Medulla oblongata (tissue), 1 donor: ENCODE data around the gene C4B.
A peak's percentile ranks its signal among the peaks of the same experiment; 100 is the strongest.
"Not testable (repeated sequence)": the region's sequence is repeated elsewhere in the genome, so short reads cannot be mapped to it uniquely, and the experiment has no call there.

Source experiments
- DNase-seq: peaks from one replicate; pipeline ENCODE4 v3.0.0-alpha.2; 2015; ENCODE audit errors: extremely low spot score

Gene C4B

DNA sequence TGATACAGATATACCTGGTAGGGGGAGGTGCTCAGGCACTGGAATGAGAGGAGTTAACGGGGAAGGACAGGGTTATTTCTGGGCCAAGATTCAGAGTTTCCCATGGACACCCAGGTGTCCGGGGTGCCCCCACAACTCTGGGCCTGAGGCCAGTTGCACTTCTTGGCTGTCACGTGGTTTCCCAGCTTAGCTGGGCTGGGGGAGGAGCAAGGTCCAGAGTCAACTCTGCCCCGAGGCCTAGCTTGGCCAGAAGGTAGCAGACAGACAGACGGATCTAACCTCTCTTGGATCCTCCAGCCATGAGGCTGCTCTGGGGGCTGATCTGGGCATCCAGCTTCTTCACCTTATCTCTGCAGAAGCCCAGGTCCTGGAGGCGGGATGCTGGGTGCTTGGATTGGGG, at the start of gene C4B:
C4B (plus strand) TSS at position 249 of the 400 bp plus-strand sequence; CDS start at position 300, 51 bp downstream.
- DNase-seq, result not testable (repeated sequence)

DNA sequence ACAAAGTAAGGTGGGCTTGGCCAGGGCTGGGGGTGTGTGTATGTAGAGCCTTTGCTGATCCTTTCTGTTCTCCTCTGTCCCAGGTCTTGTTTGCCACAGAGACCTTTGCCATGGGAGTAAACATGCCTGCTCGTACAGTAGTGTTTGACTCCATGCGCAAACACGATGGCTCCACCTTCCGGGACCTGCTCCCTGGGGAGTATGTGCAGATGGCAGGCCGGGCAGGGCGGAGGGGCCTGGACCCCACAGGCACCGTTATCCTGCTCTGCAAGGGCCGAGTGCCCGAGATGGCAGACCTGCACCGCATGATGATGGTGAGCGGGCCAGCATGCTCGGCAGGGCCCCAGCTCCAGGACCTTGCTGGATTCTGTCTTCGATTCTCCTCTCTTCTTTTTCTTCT, 48.9 kb upstream of the C4B start:
- no peak for DNase-seq

DNA sequence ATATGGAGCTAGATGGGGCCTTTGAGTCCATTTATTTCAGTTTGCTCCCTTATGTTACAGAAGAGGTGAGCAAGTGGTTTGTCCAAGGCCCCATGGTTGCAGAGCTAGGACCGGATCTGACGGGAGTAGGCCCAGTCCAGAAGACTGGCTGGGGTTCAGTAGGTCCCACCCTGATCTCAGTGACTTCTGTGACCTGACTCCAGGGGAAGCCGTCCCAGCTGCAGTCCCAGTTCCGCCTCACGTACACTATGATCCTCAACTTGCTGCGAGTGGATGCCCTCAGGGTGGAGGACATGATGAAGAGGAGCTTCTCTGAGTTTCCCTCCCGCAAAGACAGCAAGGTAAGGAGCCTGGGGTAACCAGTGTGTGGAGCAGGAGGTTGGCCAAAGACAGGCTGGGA, 48.1 kb upstream of the C4B start:
- DNase-seq, result no peak

DNA sequence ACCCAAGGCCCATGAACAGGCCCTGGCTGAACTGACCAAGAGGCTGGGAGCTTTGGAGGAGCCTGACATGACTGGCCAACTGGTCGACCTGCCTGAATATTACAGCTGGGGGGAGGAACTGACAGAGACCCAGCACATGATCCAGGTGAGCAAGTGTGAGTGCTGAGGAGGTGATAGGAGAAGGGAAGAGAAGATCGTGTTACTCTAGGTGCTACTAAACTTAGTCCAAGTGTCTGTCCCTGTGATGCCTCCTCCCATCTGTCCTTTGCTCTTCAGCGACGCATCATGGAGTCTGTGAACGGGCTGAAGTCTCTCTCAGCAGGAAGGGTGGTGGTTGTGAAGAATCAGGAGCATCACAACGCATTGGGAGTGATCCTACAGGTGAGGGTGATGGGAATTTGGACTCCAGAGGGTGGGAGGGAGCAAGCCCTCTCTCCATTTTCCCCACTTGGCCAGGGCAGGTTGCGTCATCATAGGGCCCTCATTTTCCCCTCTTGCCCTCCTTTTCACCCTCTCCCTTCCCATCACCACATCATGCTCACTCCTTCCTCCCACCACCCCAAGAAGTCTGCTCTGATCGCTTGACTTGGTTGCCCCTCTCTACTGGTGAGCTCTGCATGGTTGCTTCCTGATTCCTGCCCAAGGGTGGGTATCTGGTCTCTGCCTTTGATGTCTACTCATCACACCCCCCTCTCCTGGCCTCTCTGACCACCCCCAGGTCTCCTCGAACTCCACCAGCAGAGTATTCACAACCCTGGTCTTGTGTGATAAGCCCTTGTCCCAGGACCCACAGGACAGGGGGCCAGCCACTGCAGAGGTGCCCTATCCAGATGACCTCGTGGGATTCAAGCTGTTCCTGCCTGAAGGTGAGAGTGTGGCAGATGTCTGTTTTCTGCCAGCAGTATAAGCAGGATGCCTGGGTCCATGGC, 47.3 kb upstream of the C4B start:
- no peak for DNase-seq

DNA sequence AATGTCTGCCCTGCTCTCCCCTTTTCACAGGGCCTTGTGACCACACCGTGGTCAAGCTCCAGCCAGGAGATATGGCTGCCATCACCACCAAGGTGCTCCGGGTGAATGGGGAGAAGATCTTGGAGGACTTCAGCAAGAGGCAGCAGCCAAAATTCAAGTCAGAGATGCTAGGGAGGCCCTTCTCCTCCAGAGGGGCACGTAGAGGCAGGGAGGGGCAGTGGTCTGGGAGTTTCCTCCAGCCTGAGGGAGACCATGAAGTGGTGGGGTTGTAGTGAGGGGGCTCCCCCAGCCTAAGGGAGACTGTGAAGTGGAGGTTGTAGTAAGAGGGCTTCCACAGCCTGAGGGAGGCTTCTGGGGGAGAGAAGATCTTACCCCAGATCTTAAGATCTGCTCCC, 46.7 kb upstream of the C4B start:
- DNase-seq, result no peak

DNA sequence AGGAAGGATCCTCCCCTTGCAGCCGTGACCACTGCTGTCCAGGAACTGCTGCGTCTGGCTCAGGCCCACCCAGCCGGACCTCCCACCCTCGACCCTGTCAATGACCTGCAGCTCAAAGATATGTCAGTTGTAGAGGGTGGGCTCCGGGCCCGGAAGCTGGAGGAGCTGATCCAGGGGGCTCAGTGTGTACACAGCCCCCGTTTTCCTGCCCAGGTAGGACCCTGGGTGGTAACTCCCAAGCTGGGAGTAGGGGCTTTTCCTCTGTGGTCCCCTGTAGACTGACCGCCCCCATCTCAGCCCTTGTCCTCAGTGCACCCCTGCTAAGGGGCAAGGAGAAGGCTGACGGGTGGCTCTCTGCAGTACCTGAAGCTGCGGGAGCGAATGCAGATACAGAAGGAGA, 46.3 kb upstream of the C4B start:
- DNase-seq, result no peak

DNA sequence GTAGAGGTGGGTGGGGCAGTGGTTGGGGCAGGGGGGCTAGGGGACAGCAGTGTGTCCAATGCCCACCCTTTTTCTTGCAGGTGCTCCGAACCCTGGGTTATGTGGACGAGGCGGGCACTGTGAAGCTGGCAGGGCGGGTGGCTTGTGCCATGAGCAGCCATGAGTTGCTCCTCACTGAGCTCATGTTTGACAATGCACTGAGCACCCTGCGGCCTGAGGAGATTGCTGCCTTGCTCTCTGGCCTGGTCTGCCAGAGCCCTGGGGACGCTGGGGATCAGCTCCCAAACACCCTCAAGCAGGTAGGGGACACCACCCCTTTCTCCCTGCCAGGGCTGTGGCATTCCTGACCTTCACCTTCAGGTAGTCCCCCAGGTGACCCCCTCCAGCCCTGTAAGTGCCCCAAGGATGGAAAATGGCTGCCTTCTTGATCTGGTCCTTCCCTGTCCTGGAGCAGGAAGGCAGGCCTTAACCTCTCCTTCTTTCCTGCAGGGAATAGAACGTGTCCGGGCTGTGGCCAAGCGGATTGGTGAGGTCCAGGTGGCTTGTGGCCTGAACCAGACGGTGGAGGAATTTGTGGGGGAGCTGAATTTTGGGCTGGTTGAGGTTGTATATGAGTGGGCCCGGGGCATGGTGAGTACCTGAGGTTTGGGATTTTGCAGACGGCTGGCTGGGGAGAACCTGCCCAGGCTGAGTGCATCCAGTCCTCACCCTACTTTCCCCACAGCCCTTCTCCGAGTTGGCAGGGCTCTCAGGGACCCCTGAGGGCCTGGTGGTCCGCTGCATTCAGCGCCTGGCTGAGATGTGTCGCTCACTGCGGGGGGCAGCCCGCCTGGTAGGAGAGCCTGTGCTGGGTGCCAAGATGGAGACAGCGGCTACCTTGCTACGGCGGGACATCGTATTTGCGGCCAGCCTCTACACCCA, 45.5 kb upstream of the C4B start:
- no peak for DNase-seq

DNA sequence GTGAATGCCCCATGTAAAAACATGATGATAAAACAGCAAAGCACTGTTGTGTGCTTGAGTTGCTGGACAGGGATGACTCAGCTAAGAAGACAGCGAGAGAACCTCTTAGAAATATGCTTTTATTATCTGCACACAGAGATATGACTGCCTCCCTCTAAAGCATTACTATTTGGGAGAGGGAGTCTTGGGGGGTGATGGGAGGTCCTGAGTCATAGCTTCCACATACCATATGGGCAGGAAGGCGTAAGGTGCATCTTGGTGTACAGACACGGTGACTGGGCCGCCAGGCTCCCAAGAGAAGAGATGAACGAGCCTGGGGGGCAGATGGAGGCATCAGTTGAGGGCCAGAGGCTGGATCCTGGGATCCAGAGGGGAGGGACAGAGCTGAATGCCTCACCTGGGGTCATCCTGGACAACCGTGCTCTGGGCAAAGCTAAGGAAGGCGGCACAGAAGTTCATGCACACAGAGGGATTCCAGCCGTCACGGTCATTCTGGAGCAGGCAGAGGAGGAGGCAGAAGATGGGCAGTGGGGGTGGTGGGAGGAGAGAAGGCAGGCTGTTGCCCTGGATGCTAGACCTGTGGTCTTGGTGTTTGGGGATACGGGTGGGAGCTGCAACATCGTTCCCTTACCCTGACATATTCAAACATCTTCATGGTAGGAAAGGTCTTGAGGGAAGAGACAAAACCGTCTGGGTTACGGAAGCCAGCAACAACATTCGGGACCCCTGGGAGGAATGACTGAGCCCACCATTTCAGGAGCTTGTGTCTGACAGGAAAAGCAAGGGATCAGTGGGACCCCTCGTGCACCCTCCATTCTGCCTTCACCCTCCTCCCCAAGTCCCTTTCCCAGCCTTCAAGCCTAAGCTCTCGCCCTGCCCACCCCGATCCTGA, 44.6 kb upstream of the C4B start:
- no peak for DNase-seq

DNA sequence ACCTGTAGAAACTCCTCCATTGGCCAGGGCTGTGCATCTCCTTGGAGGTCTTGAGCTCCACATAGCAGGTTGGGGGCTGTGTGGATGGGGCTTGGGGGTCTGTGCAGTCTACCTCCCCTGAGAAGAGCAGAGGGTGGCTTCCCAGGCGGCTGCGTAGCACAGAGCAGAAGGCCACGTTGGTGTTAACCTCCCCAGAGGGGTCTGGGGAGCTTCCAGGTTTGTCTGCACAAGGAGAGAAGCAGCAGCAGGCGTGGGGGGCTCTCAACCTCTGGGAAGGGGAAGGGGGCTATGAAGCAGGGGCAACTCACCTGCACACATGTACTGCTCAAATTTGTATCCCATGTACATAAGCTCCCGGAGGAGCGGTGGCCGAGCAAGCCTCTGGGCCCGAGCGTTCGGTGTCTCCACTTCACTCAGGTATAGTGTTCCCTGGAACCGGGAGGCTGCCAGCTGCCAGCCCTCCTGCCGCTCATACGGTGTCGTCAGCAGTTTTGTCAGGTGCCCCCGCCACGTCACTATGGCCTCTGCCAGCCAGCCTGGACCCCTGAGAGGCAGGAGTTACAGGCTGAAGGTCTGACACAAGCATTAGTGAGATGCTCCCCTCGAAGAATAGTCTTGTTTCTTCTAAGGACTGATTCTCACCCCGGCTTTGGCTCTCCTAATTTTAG, 43.9 kb upstream of the C4B start:
- no peak for DNase-seq

DNA sequence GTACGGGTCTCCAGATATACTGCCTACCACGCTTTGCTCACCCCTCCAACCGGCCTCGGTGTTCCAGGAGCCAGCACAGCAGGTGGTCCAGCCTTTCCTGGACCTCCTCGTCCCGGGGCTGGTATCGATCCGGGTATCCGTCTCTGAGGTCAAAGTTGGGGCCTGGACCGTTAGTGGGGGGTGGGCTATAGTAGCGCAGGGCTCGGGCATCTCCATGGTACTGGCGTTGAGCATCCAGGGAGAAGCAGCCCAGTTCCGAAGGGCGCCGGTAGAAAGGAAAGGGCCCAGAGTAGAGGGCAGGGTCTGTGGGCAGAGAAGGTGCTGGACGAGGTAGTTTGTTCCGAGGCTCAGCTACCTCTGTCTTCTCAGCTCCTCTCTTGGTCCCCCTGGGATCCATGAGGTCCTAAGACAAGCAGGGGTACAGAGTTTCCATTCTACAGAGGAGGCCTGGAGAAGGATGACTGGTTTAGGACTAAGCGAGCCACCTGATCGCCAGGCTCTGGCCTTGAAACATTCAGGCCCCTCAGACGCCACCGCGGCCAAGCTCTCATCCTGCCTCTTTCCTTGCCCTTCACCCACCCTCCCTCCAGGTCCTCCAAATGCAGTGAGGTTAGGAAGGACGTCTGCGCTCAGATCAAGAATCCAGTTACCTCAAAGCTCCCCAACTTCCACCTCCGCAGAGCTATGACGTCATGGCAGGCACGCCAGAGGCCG, 43.2 kb upstream of the C4B start:
- no peak for DNase-seq

DNA sequence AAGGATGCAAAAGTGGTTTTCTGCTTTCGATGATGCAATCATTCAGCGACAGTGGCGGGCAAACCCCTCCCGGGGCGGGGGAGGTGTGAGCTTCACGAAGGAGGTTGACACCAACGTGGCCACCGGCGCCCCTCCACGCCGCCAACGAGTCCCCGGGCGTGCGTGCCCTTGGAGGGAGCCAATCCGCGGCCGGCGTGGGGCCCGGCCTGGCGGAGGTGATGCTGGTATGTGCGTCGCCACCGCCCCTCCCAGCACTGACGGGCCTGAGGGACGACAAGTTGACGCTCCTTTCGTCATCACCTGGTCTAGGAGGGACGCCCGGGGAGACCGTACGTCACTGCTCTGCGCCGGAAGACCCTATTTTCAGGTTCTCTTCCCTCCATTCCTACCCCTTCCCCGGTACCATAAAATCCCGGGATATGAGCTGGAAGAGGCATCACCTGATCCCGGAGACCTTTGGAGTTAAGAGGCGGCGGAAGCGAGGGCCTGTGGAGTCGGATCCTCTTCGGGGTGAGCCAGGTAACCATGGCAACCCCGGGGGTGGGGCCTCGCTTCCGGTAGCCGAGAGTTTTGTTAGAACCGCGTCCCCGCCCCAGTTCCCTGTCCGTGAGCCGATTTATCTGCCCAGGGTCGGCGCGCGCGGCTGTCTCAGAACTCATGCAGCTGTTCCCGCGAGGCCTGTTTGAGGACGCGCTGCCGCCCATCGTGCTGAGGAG, 42.4 kb upstream of the C4B start, which contains the start of gene DXO:
DXO (minus strand) TSS at position 146 of the 716 bp plus-strand sequence. CDS start 463 bp downstream, outside the sequence.
- DNase-seq, result peak; percentile 97

DNA sequence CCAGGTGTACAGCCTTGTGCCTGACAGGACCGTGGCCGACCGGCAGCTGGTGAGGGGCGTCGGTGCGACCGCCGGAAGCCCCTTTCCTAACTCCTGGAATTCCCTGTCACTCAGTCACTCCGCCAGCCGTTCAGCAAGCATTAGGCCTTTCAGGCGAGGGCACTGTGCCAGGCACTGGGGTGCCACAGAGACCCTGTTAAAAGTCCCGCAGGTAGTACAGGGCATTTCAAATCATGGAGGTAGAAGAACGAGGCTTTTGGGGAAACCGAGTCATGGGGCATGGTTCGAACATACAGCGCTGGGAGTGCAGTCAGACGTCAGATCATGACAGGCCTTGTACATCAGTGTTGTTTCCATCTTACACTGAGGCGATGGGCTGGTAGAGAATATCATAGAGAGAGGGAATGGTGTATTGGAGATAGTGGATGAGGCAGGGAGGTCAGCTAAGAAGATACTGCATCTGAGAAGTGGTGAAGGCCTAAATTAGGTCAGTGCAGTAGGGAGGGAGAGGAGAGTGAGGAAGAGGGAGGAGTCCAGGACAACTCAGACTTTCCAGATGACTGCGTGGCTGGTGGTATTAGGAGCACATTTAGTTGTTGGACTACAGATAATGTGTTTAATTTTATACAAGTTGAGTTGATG, 41.8 kb upstream of the C4B start:
- DNase-seq, result peak; percentile 22

DNA sequence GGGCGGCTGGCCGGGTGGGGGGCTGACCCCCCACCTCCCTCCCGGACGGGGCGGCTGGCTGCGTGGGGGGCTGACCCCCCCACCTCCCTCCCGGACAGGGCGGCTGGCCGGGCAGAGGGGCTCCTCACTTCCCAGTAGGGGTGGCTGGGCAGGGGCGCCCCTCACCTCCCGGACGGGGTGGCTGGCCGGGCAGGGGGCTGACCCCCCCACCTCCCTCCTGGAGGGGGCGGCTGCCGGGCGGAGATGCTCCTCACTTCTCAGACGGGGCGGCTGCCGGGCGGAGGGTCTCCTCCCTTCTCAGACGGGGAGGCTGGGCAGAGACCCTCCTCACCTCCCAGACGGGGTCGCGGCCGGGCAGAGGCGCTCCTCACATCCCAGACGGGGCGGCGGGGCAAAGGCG, 38.5 kb upstream of the C4B start:
- not testable (repeated sequence) for DNase-seq

DNA sequence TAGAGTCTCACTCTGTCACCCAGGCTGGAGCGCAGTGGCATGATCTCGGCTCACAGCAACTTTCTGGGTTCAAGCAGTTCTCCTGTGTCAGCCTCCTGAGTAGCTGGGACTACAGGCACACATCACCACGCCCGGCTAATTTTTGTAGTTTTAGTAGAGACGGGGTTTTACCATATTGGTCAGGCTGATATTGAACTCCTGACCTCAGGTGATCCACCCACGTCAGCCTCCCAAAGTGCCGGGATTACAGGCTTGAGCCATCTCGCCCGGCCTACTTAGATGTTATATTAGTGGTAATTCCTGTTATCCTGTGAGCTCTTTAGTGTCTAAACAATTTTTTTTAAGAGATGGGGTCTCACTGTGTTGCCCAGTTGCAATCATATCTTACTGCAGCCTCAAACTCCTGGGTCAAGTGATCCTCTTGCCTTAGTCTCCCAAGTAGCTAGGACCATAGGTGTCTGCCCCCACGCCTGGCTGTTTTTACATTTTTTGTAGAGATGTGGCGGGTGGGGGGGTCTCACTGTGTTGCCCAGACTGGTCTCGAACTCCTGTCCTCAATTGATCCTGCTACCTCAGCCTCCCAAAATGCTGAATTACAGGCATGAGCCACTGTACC, 36.7 kb upstream of the C4B start:
- DNase-seq, result no peak

DNA sequence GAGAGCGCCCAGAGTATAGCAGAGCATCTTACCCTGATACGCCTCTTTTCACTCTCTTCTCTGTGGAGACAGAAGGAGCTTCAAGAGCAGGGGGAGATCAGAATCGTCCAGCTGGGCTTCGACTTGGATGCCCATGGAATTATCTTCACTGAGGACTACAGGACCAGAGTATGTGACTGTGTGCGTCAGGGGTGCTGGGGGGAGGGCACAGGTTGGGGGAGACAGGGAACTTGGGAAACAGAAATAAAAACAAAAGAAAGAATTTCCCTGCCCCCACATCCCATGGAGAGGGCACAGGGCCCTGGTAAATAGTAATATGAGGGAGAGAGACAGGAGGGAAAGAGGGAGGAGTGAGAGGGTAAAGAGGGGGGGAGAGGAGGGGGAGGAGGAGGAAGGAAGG, 35.8 kb upstream of the C4B start:
- no peak for DNase-seq

DNA sequence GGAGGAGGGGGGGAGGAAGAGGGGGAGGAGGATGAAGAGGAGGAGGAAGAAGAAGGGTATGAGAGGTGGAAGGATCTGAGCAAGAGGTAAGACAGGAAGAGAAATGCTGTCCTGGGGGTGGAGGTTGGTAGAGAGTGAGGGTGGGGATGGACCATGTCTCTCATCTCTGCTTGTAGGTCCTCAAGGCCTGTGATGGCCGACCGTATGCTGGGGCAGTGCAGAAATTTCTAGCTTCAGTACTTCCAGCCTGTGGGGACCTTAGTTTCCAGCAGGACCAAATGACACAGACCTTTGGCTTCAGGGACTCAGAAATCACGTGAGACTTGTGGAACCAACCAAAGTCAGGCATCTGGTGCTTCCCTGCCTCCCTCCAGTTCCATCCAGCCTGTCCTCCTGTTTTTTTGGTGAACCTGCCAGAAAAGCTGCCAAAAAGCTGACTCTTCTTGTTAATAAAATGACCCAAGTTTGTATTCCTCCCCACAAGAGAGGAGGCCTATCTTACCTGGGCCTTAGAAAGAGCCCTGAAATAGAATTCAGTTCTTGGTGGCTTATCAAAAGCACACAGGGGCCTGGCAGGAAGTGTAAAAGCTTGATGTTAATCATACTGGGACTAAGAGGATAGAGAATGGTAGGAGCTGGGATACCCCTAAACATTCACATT, 35.2 kb upstream of the C4B start:
- DNase-seq, result no peak

DNA sequence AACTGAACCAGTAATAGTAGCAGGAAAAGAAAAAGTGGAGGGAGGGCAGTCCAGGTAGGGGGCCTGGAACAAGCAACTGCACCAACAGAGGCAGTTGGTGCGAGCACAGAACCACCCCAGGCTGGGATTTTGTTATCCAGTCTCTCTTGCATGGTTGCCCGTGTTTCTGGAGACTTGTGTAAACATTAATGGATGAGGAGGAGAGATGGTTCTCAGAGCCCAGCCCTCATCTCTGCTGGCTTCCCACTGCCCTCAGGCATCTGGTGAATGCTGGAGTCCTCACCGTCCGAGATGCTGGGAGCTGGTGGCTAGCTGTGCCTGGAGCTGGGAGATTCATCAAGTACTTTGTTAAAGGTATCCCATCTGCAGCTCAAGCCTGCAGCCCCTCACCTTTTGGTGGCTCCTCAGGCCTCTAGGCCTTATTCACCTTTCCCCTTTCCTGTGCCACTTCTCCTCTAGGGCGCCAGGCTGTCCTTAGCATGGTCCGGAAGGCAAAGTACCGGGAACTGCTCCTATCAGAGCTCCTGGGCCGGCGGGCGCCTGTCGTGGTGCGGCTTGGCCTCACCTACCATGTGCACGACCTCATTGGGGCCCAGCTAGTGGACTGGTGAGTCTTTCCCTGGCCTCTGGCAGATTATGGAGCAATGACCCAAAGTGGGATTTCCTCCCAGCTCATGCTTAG, 34.3 kb upstream of the C4B start:
- not testable (repeated sequence) for DNase-seq
